HG03520 (cell line): ENCODE data around the gene FRMPD4.
A peak's percentile ranks its signal among the peaks of the same experiment; 100 is the strongest.

Source experiments
- ATAC-seq: cut with Tn5 transposase; IDR thresholded peaks from one replicate; pipeline ENCODE4 v1.9.1; 2021; ENCODE audit warnings: mild to moderate bottlenecking, moderate library complexity; ENCODE audit not compliant: unreplicated experiment

FRMPD4 gene

DNA sequence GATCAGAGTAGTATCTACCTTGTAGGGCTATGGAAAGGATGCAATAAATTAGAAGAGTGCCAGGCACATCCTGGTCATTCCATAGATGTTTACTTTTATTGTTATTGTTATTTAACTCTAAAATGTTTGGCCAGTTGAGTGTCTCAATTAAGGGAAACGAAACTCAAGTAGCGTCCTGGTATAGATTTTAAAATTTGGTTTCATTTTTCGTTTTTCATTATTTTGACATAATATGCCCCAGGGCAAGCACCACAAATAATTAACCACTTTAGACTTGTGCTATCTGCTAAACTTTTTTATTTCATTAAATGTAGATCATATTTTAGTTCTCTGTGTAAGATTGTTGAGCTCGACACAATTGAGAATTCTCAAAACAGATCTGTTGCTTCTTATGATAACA, 473.2 kb downstream of the FRMPD4 start:
- ATAC-seq, result no peak

- no peak for ATAC-seq
Observed at GRCh38 chrX:12614266-12614665, 476.0 kb downstream of the FRMPD4 start.

- ATAC-seq, result no peak
Observed at GRCh38 chrX:12615061-12615460, 476.8 kb downstream of the FRMPD4 start.

GRCh38 chrX:12617241-12617640, 479.0 kb downstream of the FRMPD4 start:
- no peak for ATAC-seq

- no peak for ATAC-seq
Observed at GRCh38 chrX:12647230-12647629, 509.0 kb downstream of the FRMPD4 start.

DNA sequence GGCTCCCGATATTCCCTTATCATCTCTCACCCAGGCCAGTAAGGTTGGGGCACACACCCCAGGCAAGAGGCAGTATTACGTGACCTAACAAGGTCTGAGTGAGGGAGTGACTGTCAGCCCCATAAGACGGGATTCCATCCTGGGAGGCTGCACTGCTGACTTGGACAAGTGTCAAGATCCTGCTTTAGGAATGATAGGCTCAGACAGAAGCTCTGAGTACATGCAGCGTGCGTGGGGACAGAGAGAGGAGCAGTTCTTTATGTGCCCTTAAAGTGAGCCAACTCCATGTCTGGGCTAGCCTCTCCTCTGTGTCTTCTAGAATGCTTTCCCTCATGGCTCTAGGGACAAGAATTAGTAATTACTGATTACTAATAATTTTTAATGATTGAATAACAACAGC, 510.7 kb downstream of the FRMPD4 start:
- ATAC-seq, result no peak

GRCh38 chrX:12657433-12657832, 519.2 kb downstream of the FRMPD4 start:
- no peak for ATAC-seq

GRCh38 chrX:12657881-12658280, 519.6 kb downstream of the FRMPD4 start:
- ATAC-seq, result peak; percentile 85

DNA sequence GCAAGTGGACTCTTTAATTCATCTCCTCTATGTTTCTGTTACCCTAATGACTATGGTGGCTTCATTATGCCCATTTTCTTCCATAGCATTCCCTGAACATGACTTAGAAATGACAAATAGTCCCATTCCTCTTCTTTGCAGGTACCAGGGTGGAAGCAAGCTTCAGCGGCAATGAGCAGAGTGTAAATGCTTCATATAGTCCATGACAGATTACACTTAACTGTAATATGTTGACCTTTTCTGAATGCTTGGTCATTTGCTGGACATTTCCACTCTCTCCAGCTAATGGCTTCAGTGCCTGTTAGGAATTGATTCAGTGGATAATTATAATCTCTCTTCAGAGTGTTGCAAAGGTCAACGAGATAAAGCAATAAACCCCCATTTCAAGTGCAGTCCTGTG, 523.2 kb downstream of the FRMPD4 start:
- no peak for ATAC-seq

DNA sequence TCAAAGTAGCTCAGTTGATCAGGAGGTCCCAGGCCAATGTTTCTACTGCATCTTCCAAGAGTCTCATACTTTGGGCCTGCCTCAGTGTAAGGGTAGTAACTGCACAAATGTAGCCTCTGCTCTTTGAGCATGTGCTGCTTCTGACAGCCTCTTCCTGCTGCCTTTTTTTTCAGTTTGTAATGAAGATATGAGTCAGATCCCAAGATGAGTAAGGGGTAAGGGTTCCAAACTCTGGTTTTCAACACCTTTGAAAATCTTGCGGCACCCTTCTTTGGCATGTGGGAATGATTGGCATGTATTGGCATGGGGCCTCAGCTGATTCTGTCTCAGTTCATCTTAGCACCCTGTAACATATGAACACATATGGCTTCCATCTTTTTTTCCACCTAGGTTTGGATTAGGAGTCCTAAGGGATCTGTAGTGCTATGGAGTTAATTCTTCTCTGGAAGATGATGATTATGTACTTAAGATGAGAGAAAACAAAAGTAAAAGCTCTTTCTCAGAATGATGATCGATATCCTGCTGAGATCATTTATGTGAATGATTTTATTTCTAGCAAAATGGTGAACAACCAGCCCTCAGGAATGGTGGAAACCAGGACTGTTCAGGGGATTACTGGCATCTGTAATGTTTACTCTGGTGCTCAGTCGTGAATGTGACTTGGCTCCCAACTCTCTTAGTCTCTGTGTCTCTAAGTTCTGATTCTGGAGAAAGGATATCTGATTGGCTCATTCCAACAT, 534.3 kb downstream of the FRMPD4 start:
- ATAC-seq, result no peak

DNA sequence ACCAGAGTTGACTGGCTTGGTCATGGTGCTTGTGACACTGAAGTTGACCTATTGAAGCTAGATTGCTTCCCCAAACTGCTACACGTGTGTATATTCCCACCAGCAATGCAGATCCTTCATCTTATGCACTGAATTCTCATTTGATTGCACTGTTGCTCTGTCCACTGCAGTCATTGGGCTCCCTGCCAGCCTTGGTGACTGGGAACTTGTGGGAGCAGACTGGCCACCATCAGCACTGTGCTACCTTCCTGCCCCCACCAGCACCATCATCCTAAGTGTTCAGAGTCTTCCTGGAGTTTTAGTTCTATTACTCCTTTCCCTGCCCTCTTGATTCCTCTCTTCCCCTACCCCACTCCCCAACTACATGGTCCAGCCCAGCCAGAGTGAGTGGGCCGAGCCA, 535.2 kb downstream of the FRMPD4 start:
- ATAC-seq, result no peak

DNA sequence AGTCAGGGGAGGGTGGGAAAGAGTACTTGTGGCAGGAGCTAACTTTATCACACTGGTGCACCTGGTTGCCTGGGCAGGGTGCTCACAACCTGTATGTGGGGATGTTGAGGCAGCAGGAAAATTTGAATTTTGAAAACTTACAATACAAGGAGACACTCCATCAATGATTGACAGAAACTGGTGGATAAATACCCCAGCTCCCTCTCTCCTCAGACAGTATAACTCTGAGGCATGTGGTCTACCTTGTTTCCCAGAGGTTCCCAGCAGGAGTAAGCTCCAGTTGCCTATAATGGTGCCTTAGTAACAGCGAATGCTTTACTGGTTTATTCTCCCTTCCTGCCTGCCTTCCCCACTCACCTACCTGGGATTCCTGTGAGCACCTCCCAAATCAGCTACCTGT, 541.2 kb downstream of the FRMPD4 start:
- no peak for ATAC-seq

GRCh38 chrX:12681047-12681446, 542.8 kb downstream of the FRMPD4 start:
- ATAC-seq, result no peak

DNA sequence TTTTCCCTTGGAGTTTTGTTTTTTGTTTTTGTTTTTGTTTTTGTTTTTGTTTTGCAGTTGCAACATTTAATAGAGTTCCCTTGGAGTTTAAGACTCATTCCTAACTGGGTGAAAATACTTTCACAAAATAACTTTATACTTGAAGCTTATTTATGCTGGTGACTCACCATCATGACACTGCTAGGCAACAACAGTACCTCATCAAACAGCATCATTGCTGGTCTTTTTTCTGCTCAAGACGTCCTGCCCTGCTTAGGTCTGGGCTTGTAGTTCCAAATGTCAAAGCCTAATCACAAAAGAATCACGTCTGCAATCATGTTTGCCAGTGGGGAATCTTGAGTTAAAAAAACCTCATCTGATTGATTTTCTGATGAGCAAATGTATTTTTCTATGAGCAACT, 547.3 kb downstream of the FRMPD4 start:
- ATAC-seq, result no peak

DNA sequence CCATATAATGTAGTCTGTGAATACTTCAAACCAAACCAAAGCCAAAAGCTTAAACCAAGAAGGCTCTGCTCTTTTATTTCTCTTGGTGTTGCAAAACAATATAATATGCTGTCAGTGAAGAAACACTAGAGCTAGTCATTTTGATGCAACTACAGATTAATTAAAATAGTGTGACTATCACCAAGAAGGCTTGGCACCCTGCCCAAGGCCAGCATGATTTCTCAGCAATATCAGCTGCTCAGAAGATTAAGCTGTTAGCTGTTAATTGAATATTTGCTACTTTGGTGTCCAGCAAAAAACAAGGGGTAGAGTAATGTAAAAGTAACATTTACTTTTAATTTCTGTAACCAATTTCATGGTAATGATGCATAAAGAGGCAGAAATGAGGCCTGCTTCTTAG, 548.1 kb downstream of the FRMPD4 start:
- no peak for ATAC-seq

DNA sequence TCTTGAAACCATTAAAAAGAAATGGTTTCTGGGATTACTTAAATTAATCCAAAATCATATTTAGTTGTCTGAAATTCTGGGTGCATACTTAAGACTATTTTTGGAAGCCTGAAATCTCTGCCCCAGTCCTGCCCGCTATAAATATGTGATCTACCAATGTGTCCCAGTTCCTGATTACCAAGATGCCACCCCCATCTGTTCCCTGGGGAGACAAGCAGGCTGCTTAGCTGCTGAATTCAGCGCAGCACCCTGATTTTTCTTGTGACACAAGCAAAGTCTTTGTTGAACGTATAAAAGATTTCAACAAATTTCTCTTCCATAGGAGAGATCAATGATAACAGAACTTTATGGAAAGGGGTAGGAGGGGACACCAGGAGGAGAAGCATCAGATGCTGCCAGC, 552.4 kb downstream of the FRMPD4 start:
- ATAC-seq, result no peak

GRCh38 chrX:12693754-12694153, 555.5 kb downstream of the FRMPD4 start:
- ATAC-seq, result no peak

GRCh38 chrX:12700745-12701144, 562.5 kb downstream of the FRMPD4 start:
- no peak for ATAC-seq

GRCh38 chrX:12701628-12702027, 563.4 kb downstream of the FRMPD4 start:
- no peak for ATAC-seq

DNA sequence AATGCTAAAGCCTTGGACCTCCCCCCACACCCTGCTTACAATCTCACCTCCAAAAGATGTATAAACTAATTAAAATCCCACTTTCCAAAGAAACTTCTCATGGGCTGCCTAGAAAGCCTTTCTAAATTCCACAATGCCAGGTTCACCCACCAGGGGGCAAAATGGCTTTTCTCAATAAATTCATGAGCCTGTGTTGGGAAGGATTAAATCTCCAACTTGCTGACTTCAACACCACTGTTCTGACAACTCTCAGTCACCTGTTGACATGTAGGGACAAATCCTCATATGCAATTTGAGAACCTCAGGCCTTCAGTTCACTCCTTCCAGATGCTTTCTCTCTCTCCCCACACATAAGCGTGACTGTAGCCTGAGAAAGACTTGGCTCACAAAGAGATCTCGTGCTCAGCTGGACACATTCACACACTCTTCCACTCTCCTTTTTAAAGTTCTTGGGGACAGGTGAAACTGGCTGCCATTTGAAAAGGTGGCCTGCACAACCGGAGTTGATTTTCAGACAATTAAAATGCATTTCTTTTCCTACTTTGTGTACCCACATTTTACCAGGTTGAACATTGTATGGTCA, 564.3 kb downstream of the FRMPD4 start:
- no peak for ATAC-seq

DNA sequence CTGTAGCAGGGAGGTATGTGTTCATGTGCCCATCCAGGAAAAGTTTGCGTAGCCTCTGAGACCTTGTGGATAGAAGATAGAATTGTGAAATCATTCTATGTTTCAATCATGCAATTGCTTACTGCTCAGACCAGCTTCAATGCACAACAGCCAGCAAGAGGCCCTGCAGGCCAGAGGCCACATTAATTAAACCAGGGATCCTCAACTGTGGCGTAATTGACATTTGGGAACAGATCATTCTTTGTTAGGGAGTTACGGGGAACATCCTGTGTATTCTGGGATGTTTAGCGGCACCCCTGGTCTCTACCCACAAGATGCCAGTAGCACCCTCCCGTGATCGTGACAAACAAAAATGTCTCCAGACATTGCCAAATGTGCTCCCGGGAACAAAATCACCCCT, 566.4 kb downstream of the FRMPD4 start:
- no peak for ATAC-seq

DNA sequence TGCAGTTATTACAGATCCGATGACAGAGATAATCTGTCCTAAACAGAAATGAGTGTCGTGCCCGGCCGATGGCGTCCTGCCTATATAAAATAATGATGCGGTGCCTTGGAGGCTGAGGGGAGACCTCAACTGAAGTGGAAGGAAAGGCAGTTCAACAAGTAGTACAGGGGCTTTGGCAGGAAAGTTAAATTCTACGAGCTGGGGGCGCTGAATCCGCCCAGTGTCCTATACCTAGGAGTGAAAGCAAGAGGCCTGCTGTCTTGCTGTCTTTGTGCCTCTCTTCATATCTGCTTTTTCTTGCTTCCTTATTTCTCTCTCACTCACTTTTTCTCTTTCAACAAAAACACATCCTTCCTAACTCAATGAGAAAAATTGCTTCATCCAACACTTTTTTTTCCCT, 570.8 kb downstream of the FRMPD4 start:
- no peak for ATAC-seq
